Measurements from ENCODE around the gene PCSK6. TPM values are rescaled to one million over a fixed set of nuclear protein-coding genes. Genes with fewer than 3 reads are reported as not detected.
"Not testable (repeated sequence)": the region's sequence is repeated elsewhere in the genome, so short reads cannot be mapped to it uniquely, and the experiment has no call there.

The PCSK6 gene
- total RNA-seq, 2 donors from 2014 or later, result 0.61 to 2.1 TPM

DNA sequence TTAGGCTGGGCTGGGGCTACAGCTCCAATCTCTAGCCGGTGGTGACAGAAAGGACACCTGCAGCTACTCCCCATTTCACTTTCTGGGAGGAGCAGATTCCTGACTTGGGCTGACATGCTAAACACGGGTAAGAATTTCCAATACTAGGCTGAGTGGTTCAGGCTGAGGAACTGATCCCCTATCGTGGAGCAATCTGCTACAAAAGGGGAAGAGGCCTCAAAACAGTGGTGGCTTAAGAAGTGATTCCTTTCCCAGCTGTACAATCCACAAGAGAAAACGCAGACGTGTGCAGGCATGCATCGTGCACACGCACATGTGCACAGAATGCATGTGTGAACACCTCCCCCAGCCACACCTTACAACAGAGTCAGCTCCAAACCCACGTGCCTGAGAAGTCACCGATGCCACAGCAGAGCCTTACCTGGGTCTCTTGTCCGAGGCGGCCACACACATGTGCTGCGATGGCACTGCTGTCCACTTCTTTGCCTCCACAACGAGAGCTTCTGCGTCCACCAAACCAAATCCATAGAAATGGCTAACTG, 107.8 kb downstream of the PCSK6 start:
- no peak for ATAC-seq
- H3K27ac Mint-ChIP-seq, result no peak overlapping the region
- DNase-seq (ENCODE audit: low spot score in 2 of 2), result no peak
- H3K9me3 Mint-ChIP-seq, result no peaks in the 10 kb centered on the region
- no peaks in the 10 kb centered on the region for H3K36me3 Mint-ChIP-seq

DNA sequence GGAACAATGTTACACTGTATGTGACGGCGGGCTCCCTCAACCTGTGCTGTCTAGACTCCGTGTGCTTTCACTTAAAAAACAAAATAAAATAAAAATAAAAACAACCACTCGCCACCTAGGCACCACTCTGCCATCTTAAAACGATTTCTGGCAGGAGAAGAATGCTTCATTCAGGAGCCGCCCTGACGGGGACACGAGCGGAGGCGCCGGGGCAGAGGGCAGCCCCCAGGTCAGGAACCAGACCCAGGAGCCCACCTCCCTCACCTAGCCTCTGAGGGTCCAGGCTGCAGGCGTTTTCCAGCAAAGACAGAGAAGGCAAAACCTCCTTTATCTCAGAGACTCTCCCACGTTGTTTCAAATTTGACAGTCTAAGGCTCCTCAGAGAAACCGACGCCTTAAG, 109.4 kb downstream of the PCSK6 start:
- ATAC-seq (no peak), DNase-seq (ENCODE audit: low spot score in 2 of 2) (no peak)
- Mint-ChIP-seq H3K9me3 (no peaks in the 10 kb centered on the region), H3K27ac (no peak overlapping the region), H3K36me3 (no peaks in the 10 kb centered on the region)

DNA sequence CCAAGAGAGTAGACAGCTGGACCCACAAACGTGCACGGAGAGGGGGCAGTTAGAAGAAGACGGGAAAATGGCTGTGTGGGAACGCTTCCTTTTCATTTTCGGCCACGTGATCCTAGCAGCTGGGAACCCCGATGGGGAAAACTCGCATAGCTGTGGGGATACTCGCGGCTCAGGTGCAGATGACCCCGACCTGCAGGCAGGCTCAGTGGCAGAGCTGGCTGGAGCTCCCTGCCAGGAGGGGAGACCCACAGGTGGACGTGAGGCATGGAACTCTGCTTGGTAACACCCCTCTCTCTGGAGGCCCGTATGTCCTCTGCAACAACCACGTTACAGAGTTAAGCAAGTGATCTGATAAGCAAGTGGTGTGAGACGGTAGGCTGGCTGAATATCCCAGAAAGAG, 109.9 kb downstream of the PCSK6 start:
- H3K9me3 Mint-ChIP-seq, result no peaks in the 10 kb centered on the region
- no peak overlapping the region for H3K27ac Mint-ChIP-seq
- no peak for DNase-seq (ENCODE audit: low spot score in 2 of 2)
- H3K36me3 Mint-ChIP-seq, result no peaks in the 10 kb centered on the region
- no peak for ATAC-seq

DNA sequence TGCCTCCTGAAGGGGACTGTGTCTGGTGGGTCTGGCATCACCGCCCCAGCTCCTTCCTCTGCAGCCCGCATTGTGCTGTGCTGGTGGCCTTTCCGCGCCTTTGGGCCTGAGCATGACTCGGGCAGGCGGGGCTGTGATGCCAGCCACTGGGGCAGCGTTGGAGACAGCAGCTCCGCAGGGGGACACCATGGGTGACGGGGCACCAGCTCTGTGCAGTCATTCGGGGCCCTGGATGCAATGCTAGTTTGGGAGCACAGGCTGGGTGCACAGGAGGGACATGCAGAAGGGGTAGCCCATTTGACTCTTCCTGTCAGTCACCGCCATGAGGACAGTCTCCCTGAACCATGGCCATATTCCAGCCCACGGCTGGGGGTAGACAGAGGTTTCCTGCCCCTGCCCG, 110.6 kb downstream of the PCSK6 start:
- H3K27ac Mint-ChIP-seq, result no peak overlapping the region
- DNase-seq (ENCODE audit: low spot score in 2 of 2) (no peak), ATAC-seq (no peak)
- H3K9me3 Mint-ChIP-seq, result no peaks in the 10 kb centered on the region
- no peaks in the 10 kb centered on the region for H3K36me3 Mint-ChIP-seq

DNA sequence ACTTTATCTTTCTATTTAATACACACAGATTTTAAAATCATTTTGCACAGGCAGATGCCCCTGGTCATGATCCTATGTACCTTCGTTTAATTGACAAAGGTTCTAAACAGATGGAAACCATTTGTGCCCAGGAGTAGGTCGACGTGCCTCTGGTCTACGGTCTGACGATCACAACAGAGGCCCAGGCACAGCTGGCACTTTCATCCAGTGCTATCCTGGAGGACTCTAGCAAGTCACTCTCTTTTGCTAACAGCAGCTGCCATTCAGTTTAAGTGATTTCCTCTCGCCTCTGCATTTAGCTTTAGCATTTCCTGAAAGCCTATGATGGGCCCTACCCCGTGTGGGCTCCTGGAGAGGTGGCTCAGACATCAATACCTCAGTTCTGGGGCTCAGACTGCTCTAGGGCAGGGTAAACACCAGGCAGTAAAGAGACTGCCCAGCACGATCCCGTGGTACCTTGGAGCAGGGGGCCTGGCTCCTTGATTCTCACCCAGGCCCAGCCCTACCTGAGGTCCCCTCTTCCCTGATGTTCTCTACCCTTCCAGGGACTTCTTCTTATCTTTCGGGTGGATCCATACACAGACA, 111.2 kb downstream of the PCSK6 start:
- DNase-seq (ENCODE audit: low spot score in 2 of 2), result no peak
- Mint-ChIP-seq H3K36me3 (no peaks in the 10 kb centered on the region), H3K9me3 (no peaks in the 10 kb centered on the region), H3K27ac (no peak overlapping the region)
- no peak for ATAC-seq

DNA sequence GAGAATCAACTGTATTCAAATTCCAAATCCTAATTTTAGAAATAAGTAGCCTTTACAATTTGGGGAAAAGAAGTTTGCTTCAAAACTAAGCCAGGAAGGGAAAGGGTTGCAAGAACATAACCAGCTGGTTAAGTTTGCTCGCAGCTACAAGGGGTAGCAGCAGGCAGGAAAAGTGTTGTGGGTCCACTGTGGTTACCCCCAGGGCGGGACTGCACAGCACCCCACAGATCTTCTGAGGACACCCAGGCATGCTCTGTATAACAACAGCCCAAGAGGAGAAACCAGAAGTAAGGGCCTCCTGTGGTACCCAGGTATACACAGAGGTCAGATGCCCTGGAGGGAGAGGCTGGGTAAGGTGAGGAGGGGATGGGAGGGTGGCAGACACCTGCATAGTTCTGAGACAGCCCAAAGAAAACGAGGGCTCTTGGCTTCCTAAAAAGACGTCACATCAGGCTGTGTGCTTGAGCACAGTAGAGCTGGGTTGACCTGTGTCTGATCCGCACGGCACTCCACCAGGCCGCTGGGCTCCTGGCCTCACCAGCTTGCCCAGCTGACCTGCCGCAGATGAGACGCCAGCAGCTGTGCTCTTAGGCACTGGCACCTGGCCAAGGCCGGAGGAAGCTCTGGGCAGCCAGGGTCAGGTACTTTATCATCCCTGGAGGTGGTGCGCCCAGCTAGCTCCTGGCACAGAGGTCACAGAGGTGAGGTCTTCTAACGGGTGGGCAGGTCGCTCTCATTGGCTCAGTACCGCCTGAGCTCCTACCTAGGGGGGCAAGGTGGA, 112.7 kb downstream of the PCSK6 start:
- H3K9me3 Mint-ChIP-seq, result no peaks in the 10 kb centered on the region
- ATAC-seq (no peak), DNase-seq (ENCODE audit: low spot score in 2 of 2) (no peak)

DNA sequence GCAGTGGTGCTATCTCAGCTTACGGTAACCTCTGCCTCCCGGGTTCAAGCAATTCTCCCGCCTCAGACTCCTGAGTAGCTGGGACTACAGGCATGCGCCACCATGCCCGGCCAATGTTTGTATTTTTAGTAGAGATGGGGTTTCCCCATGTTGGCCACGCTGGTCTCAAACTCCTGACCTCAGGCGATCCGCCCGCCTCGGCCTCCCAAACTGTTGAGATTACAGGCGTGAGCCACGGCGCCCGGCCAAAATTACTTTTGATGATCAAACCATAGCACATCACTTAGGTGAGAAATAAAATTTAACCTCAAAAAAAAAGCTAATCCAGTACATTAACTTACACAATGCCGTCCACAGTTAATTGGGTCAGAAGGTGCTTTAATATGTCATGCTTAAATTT, 114.5 kb downstream of the PCSK6 start:
- not testable (repeated sequence) for ATAC-seq; H3K9me3 Mint-ChIP-seq; DNase-seq (ENCODE audit: low spot score in 2 of 2); H3K27ac Mint-ChIP-seq; H3K36me3 Mint-ChIP-seq

More for the DNA sequence above, 112.7 kb downstream of the PCSK6 start:
- Mint-ChIP-seq H3K36me3 (no peaks in the 10 kb centered on the region), H3K27ac (no peak overlapping the region)

DNA sequence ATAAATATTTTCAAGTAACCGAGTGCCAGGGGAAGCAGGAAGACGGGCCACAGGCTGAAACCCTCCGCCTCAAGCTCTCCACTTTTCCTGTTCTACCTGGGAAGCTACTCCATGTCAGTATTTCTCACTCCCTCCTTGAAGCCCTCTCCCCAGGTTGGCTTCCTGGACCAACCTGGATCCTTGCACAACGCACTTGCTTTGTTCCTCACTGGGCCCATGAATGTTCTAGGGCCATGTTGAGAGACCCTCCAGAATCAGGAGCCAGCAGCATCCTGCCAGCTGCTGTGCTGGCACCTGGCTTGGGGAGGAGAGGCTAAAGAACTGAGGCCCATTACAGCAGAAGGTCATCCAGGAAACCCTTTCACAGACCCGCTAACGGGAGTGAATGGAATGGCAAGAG, 115.2 kb downstream of the PCSK6 start:
- Mint-ChIP-seq H3K9me3 (no peaks in the 10 kb centered on the region), H3K27ac (no peak overlapping the region)

DNA sequence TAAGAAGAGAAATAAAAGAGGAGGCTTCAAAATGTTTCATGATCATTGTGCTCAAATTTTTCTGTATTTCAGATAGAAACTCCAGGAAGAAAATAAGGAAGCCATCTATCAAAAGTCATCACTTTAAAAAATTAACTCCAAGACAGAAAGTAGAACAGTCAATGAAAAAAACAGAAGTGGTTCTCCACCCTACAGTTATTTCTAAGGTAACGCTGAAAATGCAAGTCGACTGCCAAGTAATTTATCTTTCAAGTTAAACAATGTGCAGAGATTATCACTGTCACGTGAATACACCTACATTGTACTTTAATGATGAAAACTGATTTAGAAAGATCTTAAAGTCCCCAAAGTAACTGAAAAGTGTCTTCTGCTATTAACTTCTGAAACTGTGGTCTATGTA, 115.9 kb downstream of the PCSK6 start:
- Mint-ChIP-seq H3K27ac (no peak overlapping the region), H3K36me3 (no peaks in the 10 kb centered on the region), H3K9me3 (no peaks in the 10 kb centered on the region)
- ATAC-seq (no peak), DNase-seq (ENCODE audit: low spot score in 2 of 2) (no peak)

More for the DNA sequence above, 115.2 kb downstream of the PCSK6 start:
- DNase-seq (ENCODE audit: low spot score in 2 of 2) (no peak), ATAC-seq (no peak)
- no peaks in the 10 kb centered on the region for H3K36me3 Mint-ChIP-seq

DNA sequence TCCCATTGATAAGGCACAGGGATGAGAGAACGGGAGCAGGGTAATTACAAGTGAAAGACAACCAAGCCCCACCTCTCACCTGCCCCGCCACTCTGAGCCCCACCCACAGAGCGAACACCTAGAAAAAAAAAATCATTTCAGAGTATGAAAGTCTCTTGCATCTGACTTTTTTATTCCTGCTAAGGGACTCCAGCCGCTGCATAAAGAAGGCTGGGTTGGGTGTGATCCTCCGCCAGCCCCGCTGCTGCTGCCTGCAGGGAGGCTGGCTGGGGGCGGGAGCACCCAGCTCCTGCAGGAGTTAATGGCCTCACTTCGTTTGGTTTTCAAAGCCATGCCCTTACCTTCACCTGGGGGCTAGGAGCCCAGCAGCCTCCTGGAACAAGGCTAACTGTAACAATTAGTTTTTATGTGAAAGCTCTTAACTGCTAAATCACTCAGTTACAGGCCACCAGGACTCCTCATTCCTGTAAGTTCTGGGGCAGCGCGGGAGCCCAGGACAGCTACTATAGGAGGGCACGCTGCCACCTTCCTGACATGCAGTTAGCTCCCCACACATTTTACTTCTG, 116.5 kb downstream of the PCSK6 start:
- no peaks in the 10 kb centered on the region for H3K9me3 Mint-ChIP-seq
- DNase-seq (ENCODE audit: low spot score in 2 of 2) (peak in 1 of 2 donors; percentile 52), ATAC-seq (no peak)

DNA sequence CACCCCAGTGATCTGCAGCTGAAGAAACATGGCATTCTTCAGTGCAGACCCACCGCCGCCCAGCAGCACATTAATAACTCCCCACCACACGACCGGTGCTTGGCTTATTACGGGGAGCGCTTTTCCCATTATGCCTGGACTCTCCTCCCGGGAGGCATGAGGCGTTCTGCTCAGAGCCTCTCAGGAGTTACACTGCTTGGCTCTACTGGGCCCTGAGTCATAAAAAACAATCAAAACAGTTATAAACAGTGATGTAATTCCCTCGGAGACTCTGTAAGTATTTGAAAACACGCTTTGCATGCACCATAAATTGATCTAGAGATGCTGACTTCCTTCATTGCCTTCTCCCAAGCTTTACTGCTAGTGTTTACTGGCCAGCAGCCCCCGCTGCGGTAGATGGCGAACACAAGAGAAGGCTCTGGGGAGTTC, 117.3 kb downstream of the PCSK6 start:
- H3K9me3 Mint-ChIP-seq, result no peaks in the 10 kb centered on the region
- DNase-seq (ENCODE audit: low spot score in 2 of 2), result no peak
- H3K27ac Mint-ChIP-seq, result peak overlapping the region in 1 of 2 donors; percentile 55
- ATAC-seq, result no peak
- no peaks in the 10 kb centered on the region for H3K36me3 Mint-ChIP-seq

More for the DNA sequence above, 116.5 kb downstream of the PCSK6 start:
- Mint-ChIP-seq H3K36me3 (no peaks in the 10 kb centered on the region), H3K27ac (no peak overlapping the region)

DNA sequence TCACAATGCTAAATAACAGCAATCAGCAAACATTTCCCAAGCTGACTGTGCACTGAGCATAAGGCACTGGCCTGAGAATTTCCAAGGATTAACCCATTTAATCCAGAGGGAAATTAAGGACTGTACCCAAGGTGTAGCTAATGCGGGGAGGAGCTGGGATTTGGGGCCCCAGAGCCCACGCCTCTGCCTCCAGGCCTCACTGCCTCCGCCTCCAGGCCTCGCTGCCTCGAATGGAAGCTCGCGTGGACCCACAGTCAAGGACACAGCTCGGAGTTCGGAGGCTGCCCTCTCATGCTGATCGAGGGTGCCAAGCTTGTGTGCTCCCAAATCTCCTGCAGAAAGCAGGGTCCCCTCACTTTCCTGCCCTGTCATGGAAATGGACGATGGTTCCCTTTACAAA, 118.0 kb downstream of the PCSK6 start:
- no peak for ATAC-seq
- H3K9me3 Mint-ChIP-seq, result no peaks in the 10 kb centered on the region
- no peak for DNase-seq (ENCODE audit: low spot score in 2 of 2)
- H3K36me3 Mint-ChIP-seq, result no peaks in the 10 kb centered on the region
- no peak overlapping the region for H3K27ac Mint-ChIP-seq

DNA sequence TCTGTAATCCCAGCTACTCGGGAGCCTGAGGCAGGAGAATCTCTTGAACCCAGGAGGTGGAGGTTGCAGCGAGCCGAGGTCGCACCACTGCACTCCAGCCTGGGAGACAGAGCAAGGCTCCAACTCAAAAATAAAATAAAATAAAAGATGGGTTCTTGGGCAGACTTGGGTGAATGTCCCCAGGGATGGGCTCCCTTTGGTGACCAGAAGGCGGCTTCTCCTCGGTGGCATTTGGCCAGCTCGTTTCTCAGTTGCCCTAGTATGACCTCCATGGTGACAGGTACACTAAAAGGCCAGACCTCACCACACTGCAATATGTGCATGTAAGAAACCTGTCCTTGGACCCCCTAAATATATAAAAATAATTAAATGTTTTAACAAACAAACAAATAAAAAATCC, 118.4 kb downstream of the PCSK6 start:
- no peaks in the 10 kb centered on the region for H3K36me3 Mint-ChIP-seq
- DNase-seq (ENCODE audit: low spot score in 2 of 2), result no peak
- no peak overlapping the region for H3K27ac Mint-ChIP-seq
- no peak for ATAC-seq
- no peaks in the 10 kb centered on the region for H3K9me3 Mint-ChIP-seq

DNA sequence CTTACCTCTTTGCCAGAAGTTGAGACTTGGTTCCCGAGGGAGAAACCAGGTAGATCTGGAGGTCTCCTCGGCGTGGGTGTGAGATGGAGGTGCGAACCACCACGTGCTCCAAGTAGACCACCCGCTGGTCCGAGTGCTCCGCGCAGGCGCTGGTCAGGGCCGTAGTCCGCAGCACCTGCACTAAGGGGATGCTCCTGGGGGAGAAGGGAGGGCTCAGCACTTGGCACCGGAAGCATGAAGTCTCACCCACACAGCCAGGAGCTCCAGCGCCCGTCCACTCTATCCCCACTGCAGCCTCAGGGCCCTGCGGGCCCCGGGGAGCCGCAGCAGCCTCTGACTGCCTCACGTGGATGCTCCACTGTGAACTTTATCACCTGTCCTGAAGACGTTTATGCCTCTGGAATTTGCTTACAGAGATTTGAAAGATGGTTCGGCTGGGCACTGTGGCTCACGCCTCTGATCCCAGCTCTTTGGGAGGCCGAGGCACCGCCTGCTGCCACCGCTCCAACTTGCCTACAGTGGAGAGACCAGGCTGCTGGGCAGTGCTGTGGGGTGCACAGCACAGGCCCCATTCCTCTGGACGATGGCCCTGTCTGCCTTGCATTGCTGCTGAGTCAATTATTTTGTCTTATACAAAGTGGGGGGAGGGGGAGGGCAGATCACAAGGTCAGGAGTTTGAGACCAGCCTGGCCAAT, 119.0 kb downstream of the PCSK6 start:
- H3K27ac Mint-ChIP-seq, result no peak overlapping the region
- ATAC-seq, result no peak
- no peaks in the 10 kb centered on the region for H3K36me3 Mint-ChIP-seq
- H3K9me3 Mint-ChIP-seq, result no peaks in the 10 kb centered on the region
- DNase-seq (ENCODE audit: low spot score in 2 of 2), result no peak

DNA sequence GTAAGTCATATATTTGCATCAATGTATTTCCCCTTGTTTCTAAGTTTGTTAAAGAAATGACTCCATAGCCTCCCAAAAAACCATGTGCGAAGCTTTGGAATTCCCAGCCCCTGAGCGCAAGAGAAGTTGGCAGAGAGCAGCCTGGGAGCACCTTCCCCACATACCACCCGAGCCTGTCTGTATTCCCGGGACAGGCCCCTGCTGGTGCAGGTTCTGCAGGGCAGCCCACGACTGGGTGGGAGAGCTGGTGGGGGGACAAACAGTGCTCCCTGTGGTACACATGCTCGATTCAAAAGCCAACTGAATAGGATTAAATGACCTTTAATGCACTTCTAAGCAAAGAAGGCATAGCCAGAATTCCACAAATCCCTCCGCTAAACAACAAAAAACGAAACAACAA, 119.8 kb downstream of the PCSK6 start:
- Mint-ChIP-seq H3K36me3 (no peaks in the 10 kb centered on the region), H3K27ac (no peak overlapping the region), H3K9me3 (no peaks in the 10 kb centered on the region)
- DNase-seq (ENCODE audit: low spot score in 2 of 2), result no peak
- no peak for ATAC-seq

DNA sequence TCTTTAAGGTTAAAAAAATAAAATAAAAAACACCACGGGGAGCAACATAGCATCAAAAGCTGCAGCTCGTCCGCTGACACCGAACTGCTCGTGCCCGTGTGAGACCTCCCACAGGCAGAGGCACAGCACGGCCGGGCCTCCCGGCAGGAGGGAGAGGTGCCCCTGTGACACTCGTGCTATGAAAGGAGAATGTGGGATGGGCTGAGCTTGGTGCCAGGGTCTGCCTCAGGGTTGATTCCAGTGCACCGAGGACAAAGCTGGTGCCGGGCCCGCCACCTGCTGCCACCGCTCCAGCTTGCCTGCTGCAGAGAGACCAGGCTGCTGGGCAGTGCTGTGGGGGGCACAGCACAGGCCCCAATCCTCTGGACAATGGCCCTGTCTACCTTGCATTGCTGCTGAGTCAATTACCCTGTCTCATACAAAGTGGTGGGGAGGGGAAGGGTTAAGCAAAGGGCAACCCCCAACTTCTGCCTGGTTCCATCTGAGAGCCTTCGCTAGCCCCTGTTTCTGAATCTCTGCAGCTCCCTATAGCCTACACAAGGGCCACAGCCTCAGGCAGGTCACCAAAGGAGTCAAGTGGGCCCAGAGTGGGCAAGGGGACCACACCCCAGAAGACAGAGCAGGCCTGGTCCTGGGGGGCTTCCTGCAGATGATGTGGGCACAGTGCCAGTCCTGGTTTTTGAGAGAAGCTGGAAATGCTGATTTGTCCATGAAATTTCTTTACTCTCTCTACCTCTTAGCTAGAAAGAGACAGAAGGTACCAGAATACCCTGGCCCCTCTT, 120.5 kb downstream of the PCSK6 start:
- no peak for ATAC-seq
- Mint-ChIP-seq H3K27ac (no peak overlapping the region), H3K9me3 (no peaks in the 10 kb centered on the region), H3K36me3 (no peaks in the 10 kb centered on the region)
- no peak for DNase-seq (ENCODE audit: low spot score in 2 of 2)
